Stimulated activated CD8-positive, alpha-beta memory T cell treated with anti-CD3 and anti-CD28 coated beads, Interleukin-7, amount 100 ng/mL, for 4 hours (primary cell): ENCODE results near the gene NUP153.

Experiments
- DNase-seq, 2 donors: peaks; one replicate each; pipeline ENCODE4 v3.0.0-alpha.2; 2020; ENCODE audit warnings: low read depth in 2 of 2

The NUP153 gene

GRCh38 chr6:17663226-17663625 is 43.5 kb downstream of the NUP153 start:
- DNase-seq = no peak

GRCh38 chr6:17662585-17662984 is 44.1 kb downstream of the NUP153 start:
- DNase-seq = no peak

GRCh38 chr6:17656644-17657043 is 50.1 kb downstream of the NUP153 start:
- DNase-seq = no peak

- DNase-seq = no peak
These were observed 50.6 kb downstream of the NUP153 start for GRCh38 chr6:17656092-17656491.

- no peak for DNase-seq
These were observed 53.4 kb downstream of the NUP153 start for GRCh38 chr6:17653198-17653882.

- DNase-seq = no peak
These were observed 55.9 kb downstream of the NUP153 start for GRCh38 chr6:17650656-17651309.

GRCh38 chr6:17648745-17649144 is 58.0 kb downstream of the NUP153 start:
- DNase-seq = no peak

GRCh38 chr6:17640477-17640917 is 66.2 kb downstream of the NUP153 start:
- DNase-seq = no peak

- no peak for DNase-seq
These were observed 68.5 kb downstream of the NUP153 start for GRCh38 chr6:17638212-17638715.

GRCh38 chr6:17635568-17635967 is 71.2 kb downstream of the NUP153 start:
- no peak for DNase-seq

GRCh38 chr6:17633465-17634188 is 73.1 kb downstream of the NUP153 start:
- peak; percentile 5 to 6 for DNase-seq

GRCh38 chr6:17632934-17633333 is 73.8 kb downstream of the NUP153 start:
- no peak for DNase-seq

GRCh38 chr6:17630511-17631073 is 76.1 kb downstream of the NUP153 start:
- no peak for DNase-seq

GRCh38 chr6:17629824-17630510 is 76.8 kb downstream of the NUP153 start:
- DNase-seq = no peak

- no peak for DNase-seq
These were observed 77.9 kb downstream of the NUP153 start for GRCh38 chr6:17628873-17629272.

- no peak for DNase-seq
These were observed 82.3 kb downstream of the NUP153 start for GRCh38 chr6:17624396-17624795.

GRCh38 chr6:17622144-17622543 is 84.6 kb downstream of the NUP153 start:
- no peak for DNase-seq

- DNase-seq = no peak
These were observed 85.7 kb downstream of the NUP153 start for GRCh38 chr6:17621003-17621402.

GRCh38 chr6:17615794-17616193 is 90.9 kb downstream of the NUP153 start:
- DNase-seq = no peak

- DNase-seq = no peak
These were observed 94.7 kb downstream of the NUP153 start for GRCh38 chr6:17612048-17612447.

GRCh38 chr6:17610835-17611234 is 95.9 kb downstream of the NUP153 start:
- DNase-seq = no peak

- no peak for DNase-seq
These were observed 100.1 kb downstream of the NUP153 start for GRCh38 chr6:17606606-17607005.
